Tibial artery (tissue), 4 donors: ENCODE data around the gene MYLK.

ENCODE experiments used
- DNase-seq, 2 donors: peaks; one replicate each; pipeline ENCODE4 v3.0.0-alpha.2; 2019
- H3K27ac ChIP-seq, 2 donors: fragments of 200-600 bp; sonication (generic) in 1 of 2; 1 replicate in 1 of 2; 2 replicates in 1 of 2; pipeline ENCODE4 v1.5.1; 2018 to 2019; ENCODE audit warnings: mild to moderate bottlenecking in 1 of 2
- H3K27me3 ChIP-seq, 2 donors: fragments of 200-600 bp; sonication (generic) in 1 of 2; one replicate each; pipeline versions ENCODE4 v1.5.1 to v1.6.0; 2016 to 2019
- H3K36me3 ChIP-seq, 3 donors: fragments of 200-600 bp; sonication (generic) in 2 of 3; one replicate each; pipeline ENCODE4 v1.5.1; 2016 to 2019; ENCODE audit warnings: mild to moderate bottlenecking in 2 of 3
- H3K4me1 ChIP-seq, 4 donors: fragments of 200-600 bp; sonication (generic) in 2 of 4; 1 replicate in 3 of 4; 2 replicates in 1 of 4; pipeline ENCODE4 v1.5.1; 2016 to 2019
- H3K4me3 ChIP-seq, 2 donors: fragments of 200-600 bp; sonication (generic) in 1 of 2; 1 replicate in 1 of 2; 2 replicates in 1 of 2; pipeline ENCODE4 v1.5.1; 2018 to 2019; ENCODE audit warnings: mild to moderate bottlenecking in 2 of 2
- H3K9me3 ChIP-seq, 3 donors: fragments of 200-600 bp; sonication (generic) in 1 of 3; one replicate each; pipeline ENCODE4 v1.5.1; 2016 to 2019
- CTCF ChIP-seq, 2 experiments: fragments of 200-600 bp in 1 of 2; fragments of 450-650 bp in 1 of 2; IDR thresholded peaks; one replicate each; pipeline ENCODE4 v1.5.1; 2017 to 2019; ENCODE audit warnings: antibody characterized with exemption in 2 of 2, mild to moderate bottlenecking in 1 of 2, moderate library complexity in 1 of 2
- intact Hi-C: fragments of 100-400 bp; cut with DNase I; formaldehyde crosslinking; loops from one replicate; pipeline ENCODE4 v1.15.0; 2023; ENCODE audit warnings: low total_unique reads

MYLK gene

GRCh38 chr3:123767564-123768292, 116.4 kb downstream of the MYLK start:
- Histone ChIP-seq H3K4me3 (no peak overlapping the region), H3K4me1 (peaks cover 0 to 54% (median 37%) of the 10 kb centered on the region in 4 donors), H3K9me3 (no peaks in the 10 kb centered on the region), H3K27ac (peak overlapping the region; percentile 79 to 85), H3K27me3 (no peaks in the 10 kb centered on the region), H3K36me3 (no peaks in the 10 kb centered on the region)
- no peak for TF ChIP-seq CTCF (IDR thresholded peaks at IDR 0.05)
- DNase-seq = no peak
- intact Hi-C loops = no loop called here

GRCh38 chr3:123767009-123767372, 117.1 kb downstream of the MYLK start:
- Histone ChIP-seq H3K27ac (peak overlapping the region; percentile 79 to 85), H3K4me3 (no peak overlapping the region)
- intact Hi-C loops = no loop called here

GRCh38 chr3:123766193-123767008, 117.7 kb downstream of the MYLK start:
- Histone ChIP-seq H3K27ac (peak overlapping the region; percentile 79 to 85), H3K4me3 (no peak overlapping the region)
- intact Hi-C loops = no loop called here

More at GRCh38 chr3:123767009-123767372, 117.1 kb downstream of the MYLK start:
- H3K27me3 ChIP-seq = no peaks in the 10 kb centered on the region
- H3K9me3 ChIP-seq = no peaks in the 10 kb centered on the region
- peaks cover 0 to 54% (median 37%) of the 10 kb centered on the region in 4 donors for H3K4me1 ChIP-seq
- H3K36me3 ChIP-seq = no peaks in the 10 kb centered on the region
- TF ChIP-seq CTCF (IDR thresholded peaks at IDR 0.05) = no peak
- DNase-seq = no peak

GRCh38 chr3:123765475-123766128, 118.5 kb downstream of the MYLK start:
- H3K9me3 ChIP-seq = no peaks in the 10 kb centered on the region
- peaks cover 0 to 54% (median 37%) of the 10 kb centered on the region in 4 donors for H3K4me1 ChIP-seq
- no peak for DNase-seq
- H3K36me3 ChIP-seq = no peaks in the 10 kb centered on the region
- H3K27ac ChIP-seq = peak overlapping the region; percentile 79 to 85
- no peaks in the 10 kb centered on the region for H3K27me3 ChIP-seq
- no peak overlapping the region for H3K4me3 ChIP-seq
- no peak for TF ChIP-seq CTCF (IDR thresholded peaks at IDR 0.05)
- intact Hi-C loops = no loop called here

More at GRCh38 chr3:123766193-123767008, 117.7 kb downstream of the MYLK start:
- Histone ChIP-seq H3K9me3 (no peaks in the 10 kb centered on the region), H3K27me3 (no peaks in the 10 kb centered on the region), H3K4me1 (peaks cover 0 to 54% (median 37%) of the 10 kb centered on the region in 4 donors), H3K36me3 (no peaks in the 10 kb centered on the region)
- no peak for TF ChIP-seq CTCF (IDR thresholded peaks at IDR 0.05)
- peak; percentile 40 to 86 for DNase-seq

- Histone ChIP-seq H3K36me3 (no peaks in the 10 kb centered on the region), H3K27ac (peak overlapping the region; percentile 32 to 79), H3K4me3 (no peak overlapping the region), H3K4me1 (peaks cover 0 to 54% (median 36%) of the 10 kb centered on the region in 4 donors), H3K9me3 (no peaks in the 10 kb centered on the region), H3K27me3 (no peaks in the 10 kb centered on the region)
- DNase-seq = no peak
- intact Hi-C loops = no loop called here
- TF ChIP-seq CTCF (IDR thresholded peaks at IDR 0.05) = no peak
These were observed 119.5 kb downstream of the MYLK start for GRCh38 chr3:123764647-123765046.
